ENCODE results near the gene FAM13B. TPM values are rescaled to one million over a fixed set of nuclear protein-coding genes. Genes with fewer than 3 reads are reported as not detected.
A peak's percentile ranks its signal among the peaks of the same experiment; 100 is the strongest.

The FAM13B gene
- total and polyA plus RNA-seq, 9 of the 15 experiments (the other 6 are each of a cell fraction or from before 2014, with no cell fraction given), result 2.3 to 21.6 (median 14.1) TPM

DNA sequence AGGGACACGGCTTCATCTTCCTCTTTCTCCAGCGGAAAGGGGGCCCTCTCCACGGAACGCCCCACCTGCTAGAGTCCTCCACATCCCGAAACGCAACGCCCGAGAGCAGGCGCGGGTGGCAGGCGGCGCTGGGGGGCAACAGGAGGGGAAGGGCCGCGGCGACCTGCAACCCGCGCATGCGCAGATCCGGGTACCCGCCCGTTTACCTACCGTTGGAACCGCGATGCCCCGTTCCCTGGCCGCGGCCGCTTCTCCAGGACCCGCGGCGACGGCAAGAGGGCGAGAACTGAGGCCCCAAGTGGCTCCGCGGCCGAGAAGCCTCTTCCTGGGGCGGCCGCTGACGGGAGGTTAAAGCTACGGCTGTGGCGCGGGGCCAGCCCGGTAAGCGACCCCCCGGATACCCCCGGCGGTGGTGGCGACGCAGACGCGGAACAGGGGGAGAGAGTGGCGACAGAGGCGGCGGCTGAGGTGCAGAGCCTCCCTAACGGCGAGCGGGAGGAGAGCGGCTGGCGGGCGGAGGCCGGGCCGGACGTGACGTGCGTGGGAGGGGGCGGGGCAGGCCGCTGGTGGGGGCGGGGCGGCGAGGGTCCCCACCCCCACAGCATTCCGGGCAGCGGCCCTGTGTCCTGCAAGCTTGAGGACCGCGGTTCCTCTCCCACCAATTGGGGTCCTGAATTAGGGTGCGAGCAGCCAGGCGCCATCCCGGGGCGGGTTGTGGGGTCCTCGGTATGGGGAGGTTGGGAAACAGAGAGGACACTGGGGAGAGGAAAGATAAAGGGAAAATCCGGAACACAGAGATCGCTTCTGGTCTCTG, at the start of gene FAM13B (continued):
- TF ChIP-seq, protein P1, sequence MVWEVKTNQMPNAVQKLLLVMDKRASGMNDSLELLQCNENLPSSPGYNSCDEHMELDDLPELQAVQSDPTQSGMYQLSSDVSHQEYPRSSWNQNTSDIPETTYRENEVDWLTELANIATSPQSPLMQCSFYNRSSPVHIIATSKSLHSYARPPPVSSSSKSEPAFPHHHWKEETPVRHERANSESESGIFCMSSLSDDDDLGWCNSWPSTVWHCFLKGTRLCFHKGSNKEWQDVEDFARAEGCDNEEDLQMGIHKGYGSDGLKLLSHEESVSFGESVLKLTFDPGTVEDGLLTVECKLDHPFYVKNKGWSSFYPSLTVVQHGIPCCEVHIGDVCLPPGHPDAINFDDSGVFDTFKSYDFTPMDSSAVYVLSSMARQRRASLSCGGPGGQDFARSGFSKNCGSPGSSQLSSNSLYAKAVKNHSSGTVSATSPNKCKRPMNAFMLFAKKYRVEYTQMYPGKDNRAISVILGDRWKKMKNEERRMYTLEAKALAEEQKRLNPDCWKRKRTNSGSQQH (CRISPR knock-in tag; IDR thresholded peaks at IDR 0.05), result no peak
- TF ChIP-seq FOXA1 (IDR thresholded peaks at IDR 0.05; ENCODE audit: borderline replicate concordance) (no peak), CSDE1 (IDR thresholded peaks at IDR 0.05) (no peak), NCOA2 (IDR thresholded peaks at IDR 0.05; ENCODE audit: partially characterized antibody in 2 of 2) (no peak), CXXC5 (CRISPR knock-in tag; IDR thresholded peaks at IDR 0.05) (peak; percentile 73)
- TF ChIP-seq, protein P2, sequence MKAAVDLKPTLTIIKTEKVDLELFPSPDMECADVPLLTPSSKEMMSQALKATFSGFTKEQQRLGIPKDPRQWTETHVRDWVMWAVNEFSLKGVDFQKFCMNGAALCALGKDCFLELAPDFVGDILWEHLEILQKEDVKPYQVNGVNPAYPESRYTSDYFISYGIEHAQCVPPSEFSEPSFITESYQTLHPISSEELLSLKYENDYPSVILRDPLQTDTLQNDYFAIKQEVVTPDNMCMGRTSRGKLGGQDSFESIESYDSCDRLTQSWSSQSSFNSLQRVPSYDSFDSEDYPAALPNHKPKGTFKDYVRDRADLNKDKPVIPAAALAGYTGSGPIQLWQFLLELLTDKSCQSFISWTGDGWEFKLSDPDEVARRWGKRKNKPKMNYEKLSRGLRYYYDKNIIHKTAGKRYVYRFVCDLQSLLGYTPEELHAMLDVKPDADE (conservative IDR thresholded peaks at IDR 0.05; ENCODE audit: control insufficient read depth, low read depth, low read length), result peak; percentile 3; the same call in 1 of the 2 replicates
- TF ChIP-seq, protein P3, sequence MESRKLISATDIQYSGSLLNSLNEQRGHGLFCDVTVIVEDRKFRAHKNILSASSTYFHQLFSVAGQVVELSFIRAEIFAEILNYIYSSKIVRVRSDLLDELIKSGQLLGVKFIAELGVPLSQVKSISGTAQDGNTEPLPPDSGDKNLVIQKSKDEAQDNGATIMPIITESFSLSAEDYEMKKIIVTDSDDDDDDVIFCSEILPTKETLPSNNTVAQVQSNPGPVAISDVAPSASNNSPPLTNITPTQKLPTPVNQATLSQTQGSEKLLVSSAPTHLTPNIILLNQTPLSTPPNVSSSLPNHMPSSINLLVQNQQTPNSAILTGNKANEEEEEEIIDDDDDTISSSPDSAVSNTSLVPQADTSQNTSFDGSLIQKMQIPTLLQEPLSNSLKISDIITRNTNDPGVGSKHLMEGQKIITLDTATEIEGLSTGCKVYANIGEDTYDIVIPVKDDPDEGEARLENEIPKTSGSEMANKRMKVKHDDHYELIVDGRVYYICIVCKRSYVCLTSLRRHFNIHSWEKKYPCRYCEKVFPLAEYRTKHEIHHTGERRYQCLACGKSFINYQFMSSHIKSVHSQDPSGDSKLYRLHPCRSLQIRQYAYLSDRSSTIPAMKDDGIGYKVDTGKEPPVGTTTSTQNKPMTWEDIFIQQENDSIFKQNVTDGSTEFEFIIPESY (CRISPR knock-in tag; IDR thresholded peaks at IDR 0.05), result no peak
- TF ChIP-seq, protein P4, sequence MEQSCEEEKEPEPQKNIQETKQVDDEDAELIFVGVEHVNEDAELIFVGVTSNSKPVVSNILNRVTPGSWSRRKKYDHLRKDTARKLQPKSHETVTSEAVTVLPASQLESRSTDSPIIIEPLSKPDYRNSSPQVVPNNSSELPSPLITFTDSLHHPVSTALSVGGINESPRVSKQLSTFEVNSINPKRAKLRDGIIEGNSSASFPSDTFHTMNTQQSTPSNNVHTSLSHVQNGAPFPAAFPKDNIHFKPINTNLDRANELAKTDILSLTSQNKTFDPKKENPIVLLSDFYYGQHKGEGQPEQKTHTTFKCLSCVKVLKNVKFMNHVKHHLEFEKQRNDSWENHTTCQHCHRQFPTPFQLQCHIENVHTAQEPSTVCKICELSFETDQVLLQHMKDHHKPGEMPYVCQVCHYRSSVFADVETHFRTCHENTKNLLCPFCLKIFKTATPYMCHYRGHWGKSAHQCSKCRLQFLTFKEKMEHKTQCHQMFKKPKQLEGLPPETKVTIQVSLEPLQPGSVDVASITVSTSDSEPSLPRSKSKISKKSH (CRISPR knock-in tag; IDR thresholded peaks at IDR 0.05), result no peak
